ENCODE results near the gene RNF220. TPM values are rescaled to one million over a fixed set of nuclear protein-coding genes. Genes with fewer than 3 reads are reported as not detected.
A peak's percentile ranks its signal among the peaks of the same experiment; 100 is the strongest.

Gene RNF220
- total and polyA plus RNA-seq, 2 of the 4 experiments (the other 2 are of a cell fraction) = 71.8 to 77.1 TPM

DNA sequence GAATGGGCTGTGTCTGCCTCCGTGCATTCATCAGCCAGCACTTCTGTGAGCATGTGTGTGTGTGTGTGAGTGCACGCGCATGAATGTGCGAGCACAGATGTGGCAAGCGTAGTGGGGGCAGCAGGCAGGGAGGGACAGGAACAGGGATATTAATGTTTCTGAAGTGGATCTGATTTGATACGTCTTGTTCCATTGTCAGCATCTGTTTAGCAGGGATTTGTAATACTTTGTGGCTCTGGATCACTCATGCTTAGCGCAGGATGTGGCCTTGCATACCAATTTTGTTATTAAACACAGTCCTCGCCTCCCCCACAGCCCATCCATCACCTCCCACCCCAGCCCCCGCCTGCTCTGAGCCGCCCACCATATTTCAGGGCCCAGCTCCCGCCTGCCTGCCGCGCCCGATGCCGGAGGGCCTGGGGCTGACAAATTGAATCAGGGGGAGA, 216.8 kb downstream of the RNF220 start:
- ChIA-PET CTCF (interaction anchor here (1.2 kb wide), 1 partner anchor 10 kb away, joined by 3 read pairs; no protein-coding TSS in a partner anchor), POLR2A (ENCODE audit: unreplicated experiment) (interaction anchor here (0.6 kb wide), 1 partner anchor 12 kb away, joined by 3 read pairs; no protein-coding TSS in a partner anchor)
- TF ChIP-seq CHD1 (IDR thresholded peaks at IDR 0.05; ENCODE audit: low read depth, low read length) (no peak), RAD21 (IDR thresholded peaks at IDR 0.05; ENCODE audit: low read length) (no peak), CEBPB (IDR thresholded peaks at IDR 0.05; ENCODE audit: low read depth, low read length) (peak; percentile 31; the same call in 1 of the 2 replicates), SMC3 (IDR thresholded peaks at IDR 0.05; ENCODE audit: low read depth, low read length) (no peak), RCOR1 (IDR thresholded peaks at IDR 0.05; ENCODE audit: insufficient replicate concordance, low read length) (no peak), MAZ (IDR thresholded peaks at IDR 0.05; ENCODE audit: borderline replicate concordance, low read depth, low read length) (0 out of 2 replicates have a peak, but pooled peaks have one; percentile 17), NFE2L2 (IDR thresholded peaks at IDR 0.05; ENCODE audit: low read depth, low read length) (no peak), MAFK (IDR thresholded peaks at IDR 0.05; ENCODE audit: low read depth, low read length) (no peak)
- peak overlapping the region; percentile 2 for H3K23ac ChIP-seq (ENCODE audit: low read depth, low read length)
- H3K4me1 ChIP-seq (ENCODE audit: control insufficient read depth, insufficient read depth, low read length) = peaks cover 21% of the 10 kb centered on the region
- peak overlapping the region; percentile 69 for H2BK120ac ChIP-seq (ENCODE audit: low read depth, low read length)
- H3K36me3 ChIP-seq (ENCODE audit: control insufficient read depth, insufficient read depth, low read length) = no peaks in the 10 kb centered on the region
- no peak overlapping the region for H3K4me3 ChIP-seq (ENCODE audit: insufficient read depth, low read depth, low read length)
- no peaks in the 10 kb centered on the region for H3K9me3 ChIP-seq (ENCODE audit: control insufficient read depth, insufficient read depth, low read length)
- 0 out of 2 replicates have a peak overlapping the region, but pooled peaks have one; percentile 1 for H3K9ac ChIP-seq (ENCODE audit: low read depth, low read length)
- peaks cover 5% of the 10 kb centered on the region for H3K27me3 ChIP-seq (ENCODE audit: control insufficient read depth, insufficient read depth, low read length)
- peak; percentile 70 for DNase-seq
- H3K27ac ChIP-seq (ENCODE audit: insufficient read depth, low read length) = no peak overlapping the region
- H3K56ac ChIP-seq (ENCODE audit: extremely low read depth, insufficient read depth, low read length) = no peak overlapping the region
- H4K20me1 ChIP-seq (ENCODE audit: insufficient read depth, low read length) = no peaks in the 10 kb centered on the region
- intact Hi-C loops (cut with micrococcal nuclease) (no loop called here), in situ Hi-C loops (cut with MboI; ENCODE audit: low sequenced_read_pairs) (no loop called here), dilution Hi-C loops (cut with HindIII; ENCODE audit: low sequenced_read_pairs, unreplicated experiment) (no loop called here)
- peak overlapping the region; percentile 46; the same call in 1 of the 2 replicates for H4K5ac ChIP-seq (ENCODE audit: low read depth, low read length)
- H3K4ac ChIP-seq (ENCODE audit: low read depth, low read length) = peak overlapping the region; percentile 58
- H3K18ac ChIP-seq (ENCODE audit: low read depth, low read length) = peak overlapping the region; percentile 18; the same call in 1 of the 2 replicates
- BruUV-seq (replicated peaks) = no TSS peak
- H2AFZ ChIP-seq (replicated peaks; ENCODE audit: low read length, poor library complexity) = peak overlapping the region; percentile 29
- WGBS, 2 experiments (ENCODE audit: extremely low coverage in 2 of 2, insufficient read length in 1 of 2) = 49% methylated on average over 4 of the region's 15 CpGs; no CpG with 5 or more reads in 1 of the 2 experiments
- peak overlapping the region; percentile 0 for H2BK5ac ChIP-seq (ENCODE audit: low read depth, low read length, poor library complexity, severe bottlenecking)
- peaks cover 15% of the 10 kb centered on the region for H3K9me1 ChIP-seq (ENCODE audit: insufficient read depth, low read length)
- peak overlapping the region; percentile 62 for H2BK20ac ChIP-seq (ENCODE audit: low read depth, low read length)
- H4K91ac ChIP-seq (ENCODE audit: insufficient read depth, low read depth, low read length) = peak overlapping the region; percentile 30; the same call in 1 of the 2 replicates
- peak overlapping the region; percentile 52 for H2AK5ac ChIP-seq (ENCODE audit: low read depth, low read length)
- peak overlapping the region; percentile 83 for H3K14ac ChIP-seq (replicated peaks; ENCODE audit: low read depth, low read length)
- no peaks in the 10 kb centered on the region for H3K79me1 ChIP-seq (ENCODE audit: low read depth in 1 of 2, low read length in 2 of 2)
- no peak overlapping the region for H2AK9ac ChIP-seq (replicated peaks; ENCODE audit: low read depth, low read length, poor library complexity)
- peak overlapping the region in 1 of 2 experiments; percentile 19; a peak in 1 of 4 replicates for H4K8ac ChIP-seq (ENCODE audit: low read depth in 2 of 2, low read length in 2 of 2)
- peak; percentile 40 for ATAC-seq (ENCODE audit: low read depth)
- H3K4me2 ChIP-seq (ENCODE audit: low read depth, low read length) = peak overlapping the region; percentile 3; the same call in 1 of the 2 replicates
- no peak overlapping the region for H2BK15ac ChIP-seq (ENCODE audit: low read depth, low read length)
